ENCODE data around the gene SYNDIG1. TPM values are rescaled to one million over a fixed set of nuclear protein-coding genes. Genes with fewer than 3 reads are reported as not detected.

Gene SYNDIG1
- total RNA-seq, 1 experiment from 2014 or later: 5.4 TPM

DNA sequence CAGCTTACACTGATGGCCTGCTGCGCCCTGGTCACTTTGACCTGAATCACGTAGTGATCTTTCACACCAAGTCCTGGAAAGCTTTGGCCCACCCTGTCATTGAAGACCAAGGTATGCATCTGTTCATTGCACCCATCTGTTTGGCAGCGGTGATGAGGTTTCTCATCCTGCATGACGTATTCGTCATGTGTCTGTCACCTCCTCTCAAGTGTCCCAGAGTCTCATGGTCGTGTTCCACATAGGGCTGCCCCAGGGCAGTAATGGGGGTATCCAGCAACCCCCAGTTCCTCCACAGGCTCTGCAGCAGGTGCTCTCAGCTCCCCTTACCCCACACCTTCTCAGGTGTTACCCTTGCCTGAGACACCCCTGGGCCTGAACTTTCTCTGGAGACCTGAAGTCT lies 104.1 kb downstream of the SYNDIG1 start:
- Histone ChIP-seq H4K20me1 (ENCODE audit: control insufficient read depth, insufficient read depth, insufficient read length) (no peaks in the 10 kb centered on the region), H3K79me2 (ENCODE audit: insufficient read depth, low read length) (no peaks in the 10 kb centered on the region), H3T11ph (ENCODE audit: low read length) (no peak overlapping the region), H3K9ac (ENCODE audit: extremely low read depth, insufficient read length, low read length) (no peak overlapping the region), H3K18ac (ENCODE audit: insufficient read length, low read depth, low read length) (no peak overlapping the region), H3K4me2 (ENCODE audit: insufficient read depth, insufficient read length, low read length) (no peak overlapping the region), H2AK5ac (ENCODE audit: insufficient read length, low read length) (no peak overlapping the region), H4K8ac (replicated peaks; ENCODE audit: insufficient read length, low read depth, low read length) (no peak overlapping the region), H2BK20ac (ENCODE audit: low read depth, low read length, poor library complexity, severe bottlenecking) (no peak overlapping the region), H4K5ac (ENCODE audit: insufficient read length, low read depth, low read length) (no peak overlapping the region), H2BK120ac (ENCODE audit: low read depth, low read length, poor library complexity, severe bottlenecking) (no peak overlapping the region), H2BK15ac (ENCODE audit: low read depth, low read length) (no peak overlapping the region), H2AFZ (ENCODE audit: low read length) (no peak overlapping the region), H2BK12ac (ENCODE audit: insufficient read length, low read depth, low read length) (no peak overlapping the region), H4K91ac (ENCODE audit: insufficient read length, low read depth, low read length) (no peak overlapping the region), H3K9me3 (ENCODE audit: control insufficient read depth, low read depth, low read length) (no peaks in the 10 kb centered on the region), H3K23ac (ENCODE audit: insufficient read length, low read depth, low read length) (no peak overlapping the region), H3K56ac (ENCODE audit: insufficient read length, low read depth, low read length) (no peak overlapping the region), H3K27ac (ENCODE audit: insufficient read length, low read depth, low read length) (no peak overlapping the region), H2BK5ac (ENCODE audit: insufficient read length, low read length) (no peak overlapping the region), H3K79me1 (ENCODE audit: insufficient read depth, low read depth, low read length, poor library complexity, severe bottlenecking) (no peaks in the 10 kb centered on the region), H3K23me2 (ENCODE audit: insufficient read length, low read depth, low read length, poor library complexity, severe bottlenecking) (no peaks in the 10 kb centered on the region), H3K14ac (ENCODE audit: insufficient read depth, low read length) (no peak overlapping the region), H3K4me1 (ENCODE audit: insufficient read depth, low read length) (no peaks in the 10 kb centered on the region), H3K27me3 (ENCODE audit: insufficient read depth, low read length) (no peaks in the 10 kb centered on the region), H3K4ac (ENCODE audit: low read depth, low read length) (no peak overlapping the region)
- Mint-ChIP-seq H3K4me1 (peaks cover 4% of the 10 kb centered on the region in 2 experiments), H3K27ac (no peak overlapping the region; a peak in 1 of 7 replicates), H3K27me3 (ENCODE audit: low read depth) (peaks cover 2% of the 10 kb centered on the region; the same call in 1 of the 2 replicates), H3K4me3 (no peak overlapping the region), H3K9me3 (no peaks in the 10 kb centered on the region), H3K36me3 (ENCODE audit: insufficient read depth in 1 of 3, low read depth in 3 of 3) (no peaks in the 10 kb centered on the region)
- DNase-seq: no peak
- TF ChIP-seq, protein P1, sequence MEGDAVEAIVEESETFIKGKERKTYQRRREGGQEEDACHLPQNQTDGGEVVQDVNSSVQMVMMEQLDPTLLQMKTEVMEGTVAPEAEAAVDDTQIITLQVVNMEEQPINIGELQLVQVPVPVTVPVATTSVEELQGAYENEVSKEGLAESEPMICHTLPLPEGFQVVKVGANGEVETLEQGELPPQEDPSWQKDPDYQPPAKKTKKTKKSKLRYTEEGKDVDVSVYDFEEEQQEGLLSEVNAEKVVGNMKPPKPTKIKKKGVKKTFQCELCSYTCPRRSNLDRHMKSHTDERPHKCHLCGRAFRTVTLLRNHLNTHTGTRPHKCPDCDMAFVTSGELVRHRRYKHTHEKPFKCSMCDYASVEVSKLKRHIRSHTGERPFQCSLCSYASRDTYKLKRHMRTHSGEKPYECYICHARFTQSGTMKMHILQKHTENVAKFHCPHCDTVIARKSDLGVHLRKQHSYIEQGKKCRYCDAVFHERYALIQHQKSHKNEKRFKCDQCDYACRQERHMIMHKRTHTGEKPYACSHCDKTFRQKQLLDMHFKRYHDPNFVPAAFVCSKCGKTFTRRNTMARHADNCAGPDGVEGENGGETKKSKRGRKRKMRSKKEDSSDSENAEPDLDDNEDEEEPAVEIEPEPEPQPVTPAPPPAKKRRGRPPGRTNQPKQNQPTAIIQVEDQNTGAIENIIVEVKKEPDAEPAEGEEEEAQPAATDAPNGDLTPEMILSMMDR (conservative IDR thresholded peaks at IDR 0.05): no peak
- no CpG with 5 or more reads among the region's 6 CpGs for WGBS (ENCODE audit: extremely low coverage, insufficient read length, low lambda C conversion rate)
